Stomach (tissue), 4 donors: ENCODE measurements around the gene PYROXD2.

Source experiments
- POLR2A ChIP-seq, 4 donors: fragments of 450-650 bp; IDR thresholded peaks; one replicate each; pipeline ENCODE4 v1.6.1; 2016; ENCODE audit warnings: antibody characterized with exemption in 4 of 4, control low read depth in 2 of 4, mild to moderate bottlenecking in 1 of 4, moderate library complexity in 1 of 4
- TF ChIP-seq, protein P1 (sequence below), 7 experiments: fragments of 450-650 bp in 4 of 7; fragments of 200-600 bp in 3 of 7; sonication (generic) in 3 of 7; IDR thresholded peaks; one replicate each; pipeline ENCODE4 v1.5.1; 2016 to 2019; ENCODE audit warnings: antibody characterized with exemption in 7 of 7, control low read depth in 2 of 7, mild to moderate bottlenecking in 1 of 7

DNA sequence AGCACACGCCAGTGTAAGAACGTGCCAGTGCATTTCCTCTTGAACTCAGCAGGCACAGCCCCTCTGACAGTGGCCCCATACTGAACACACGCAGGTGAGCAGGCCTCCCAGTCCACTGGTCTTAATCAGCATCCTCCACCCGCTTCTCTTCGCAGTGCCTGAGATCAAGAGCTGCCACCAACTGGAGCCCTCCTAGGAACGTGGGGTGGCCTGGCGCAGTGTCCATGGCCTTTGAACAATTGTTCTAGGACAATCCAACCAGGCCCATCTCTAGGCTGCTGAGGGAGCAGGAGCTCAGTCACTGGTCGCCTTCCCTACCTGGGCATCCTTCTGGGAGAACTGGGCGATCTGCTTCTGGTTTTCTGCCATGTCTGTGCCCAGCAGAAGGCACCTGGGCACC is 15.2 kb downstream of the PYROXD2 start:
- TF ChIP-seq POLR2A (IDR thresholded peaks at IDR 0.05), result no peak
- TF ChIP-seq, protein P1, sequence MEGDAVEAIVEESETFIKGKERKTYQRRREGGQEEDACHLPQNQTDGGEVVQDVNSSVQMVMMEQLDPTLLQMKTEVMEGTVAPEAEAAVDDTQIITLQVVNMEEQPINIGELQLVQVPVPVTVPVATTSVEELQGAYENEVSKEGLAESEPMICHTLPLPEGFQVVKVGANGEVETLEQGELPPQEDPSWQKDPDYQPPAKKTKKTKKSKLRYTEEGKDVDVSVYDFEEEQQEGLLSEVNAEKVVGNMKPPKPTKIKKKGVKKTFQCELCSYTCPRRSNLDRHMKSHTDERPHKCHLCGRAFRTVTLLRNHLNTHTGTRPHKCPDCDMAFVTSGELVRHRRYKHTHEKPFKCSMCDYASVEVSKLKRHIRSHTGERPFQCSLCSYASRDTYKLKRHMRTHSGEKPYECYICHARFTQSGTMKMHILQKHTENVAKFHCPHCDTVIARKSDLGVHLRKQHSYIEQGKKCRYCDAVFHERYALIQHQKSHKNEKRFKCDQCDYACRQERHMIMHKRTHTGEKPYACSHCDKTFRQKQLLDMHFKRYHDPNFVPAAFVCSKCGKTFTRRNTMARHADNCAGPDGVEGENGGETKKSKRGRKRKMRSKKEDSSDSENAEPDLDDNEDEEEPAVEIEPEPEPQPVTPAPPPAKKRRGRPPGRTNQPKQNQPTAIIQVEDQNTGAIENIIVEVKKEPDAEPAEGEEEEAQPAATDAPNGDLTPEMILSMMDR (IDR thresholded peaks at IDR 0.05), result no peak
